B cell (primary cell): ENCODE results near the gene TCHHL1. TPM values are rescaled to one million over a fixed set of nuclear protein-coding genes. Genes with fewer than 3 reads are reported as not detected.

Experiments used
- ATAC-seq: fragments of 200-7000 bp; cut with Tn5 transposase; one replicate; pipeline ENCODE4 v1.10.0; 2021; ENCODE audit warnings: low read depth, mild to moderate bottlenecking, moderate number of reproducible peaks, moderate library complexity
- CTCF ChIA-PET: fragments of 350-600 bp; sonication (Branson Sonifier 250); formaldehyde crosslinking; loops from one replicate; lab custom pipeline; 2021; ENCODE audit warnings: antibody characterized with exemption, inconsistent platforms; lab: Charles Lee
- POLR2A ChIA-PET: fragments of 350-600 bp; sonication (Branson Sonifier 250); formaldehyde crosslinking; loops from one replicate; lab custom pipeline; 2021; ENCODE audit warnings: antibody characterized with exemption; lab: Charles Lee
- DNase-seq: peaks from one replicate; pipeline ENCODE4 v3.0.0; 2013
- H2AFZ ChIP-seq: 2 replicates; pipeline ENCODE4 v1.6.1; 2012; ENCODE audit warnings: mild to moderate bottlenecking, low read depth, low read length; ENCODE audit not compliant: insufficient read depth, poor library complexity, severe bottlenecking
- H3K27ac ChIP-seq, 2 donors: 1 replicate in 1 of 2; 2 replicates in 1 of 2; pipeline ENCODE4 v1.5.1; 2012 to 2013; ENCODE audit warnings: low read length in 2 of 2, mild to moderate bottlenecking in 2 of 2, moderate library complexity in 1 of 2
- H3K27me3 ChIP-seq, 4 experiments: fragments of 200-600 bp in 1 of 4; sonication (generic) in 1 of 4; replicated peaks in 1 of 4; 1 replicate in 2 of 4; 2 replicates in 2 of 4; pipeline versions ENCODE4 v1.6.1 to v1.7.0; 2013 to 2016; ENCODE audit warnings: low read length in 3 of 4, mild to moderate bottlenecking in 2 of 4, mixed read lengths in 1 of 4, moderate library complexity in 1 of 4; ENCODE audit not compliant: insufficient read depth in 4 of 4, control insufficient read depth in 3 of 4; ENCODE audit errors: control extremely low read depth in 1 of 4
- H3K36me3 ChIP-seq, 2 experiments: replicated peaks in 1 of 2; 1 replicate in 1 of 2; 2 replicates in 1 of 2; pipeline versions ENCODE4 v1.6.1 to v1.7.1; 2013; ENCODE audit warnings: low read length in 1 of 2; ENCODE audit not compliant: insufficient read depth in 2 of 2, control insufficient read depth in 1 of 2; ENCODE audit errors: control extremely low read depth in 1 of 2, extremely low read depth in 1 of 2
- H3K4me1 ChIP-seq, 2 donors: fragments of 200-600 bp in 1 of 2; sonication (generic) in 1 of 2; 1 replicate in 1 of 2; 2 replicates in 1 of 2; pipeline versions ENCODE4 v1.5.1 to v1.6.1; 2013 to 2017; ENCODE audit warnings: low read length in 2 of 2; ENCODE audit not compliant: control insufficient read depth in 2 of 2, insufficient read depth in 2 of 2
- H3K4me2 ChIP-seq: replicated peaks from 2 replicates; pipeline ENCODE3; 2012; ENCODE audit warnings: mild to moderate bottlenecking, low read depth, low read length; ENCODE audit not compliant: poor library complexity, severe bottlenecking
- H3K4me3 ChIP-seq, 5 experiments: fragments of 200-600 bp in 1 of 5; sonication (generic) in 1 of 5; 1 replicate in 3 of 5; 2 replicates in 2 of 5; pipeline versions ENCODE4 v1.5.1 to v1.7.0; 2011 to 2016; ENCODE audit warnings: low read length in 4 of 5, mild to moderate bottlenecking in 4 of 5, low read depth in 2 of 5, control low read depth in 1 of 5, moderate library complexity in 1 of 5; ENCODE audit not compliant: insufficient read depth in 1 of 5; ENCODE audit errors: control extremely low read depth in 1 of 5, extremely low read depth in 1 of 5
- H3K79me2 ChIP-seq: fragments of 200-600 bp; sonication (generic); one replicate; pipeline ENCODE4 v1.6.0; 2016; ENCODE audit warnings: low read length; ENCODE audit not compliant: control insufficient read depth, insufficient read depth
- H3K9ac ChIP-seq: fragments of 200-600 bp; sonication (generic); 2 replicates; pipeline ENCODE4 v1.6.1; 2017; ENCODE audit warnings: mild to moderate bottlenecking, low read length, moderate library complexity
- H3K9me3 ChIP-seq, 3 donors: one replicate each; pipeline versions ENCODE4 v1.6.1 to v1.7.1; 2013; ENCODE audit warnings: low read length in 2 of 3; ENCODE audit not compliant: control insufficient read depth in 2 of 3, insufficient read depth in 1 of 3; ENCODE audit errors: control extremely low read depth in 1 of 3
- H4K20me1 ChIP-seq: 2 replicates; pipeline ENCODE4 v1.6.0; 2012; ENCODE audit warnings: mild to moderate bottlenecking, low read length; ENCODE audit not compliant: insufficient read depth, control insufficient read depth, poor library complexity, severe bottlenecking
- H3K27ac Mint-ChIP-seq: one replicate; pipeline ENCODE4 v1.8.0; 2021; ENCODE audit warnings: mixed read lengths
- H3K27me3 Mint-ChIP-seq: one replicate; pipeline ENCODE4 v1.8.0; 2021; ENCODE audit warnings: mixed read lengths
- H3K4me1 Mint-ChIP-seq: one replicate; pipeline ENCODE4 v1.8.0; 2021; ENCODE audit warnings: mixed read lengths
- H3K4me3 Mint-ChIP-seq: one replicate; pipeline ENCODE4 v1.8.0; 2021; ENCODE audit warnings: mixed read lengths
- H3K9me3 Mint-ChIP-seq: one replicate; pipeline ENCODE4 v1.8.0; 2022; ENCODE audit warnings: mixed read lengths; ENCODE audit not compliant: insufficient read depth
- EZH2 ChIP-seq: IDR thresholded peaks from 2 replicates; pipeline ENCODE4 v1.6.1; 2012; ENCODE audit warnings: borderline replicate concordance, low read depth, mild to moderate bottlenecking, moderate library complexity, low read length; ENCODE audit not compliant: insufficient read depth, poor library complexity, severe bottlenecking
- WGBS: methylation state at CpG from one replicate; pipeline ENCODE4 v1.1.5; 2013; ENCODE audit warnings: missing lambda C conversion rate; ENCODE audit not compliant: insufficient coverage; 5-methylcytosine and 5-hydroxymethylcytosine counted together
- intact Hi-C: fragments of 100-400 bp; cut with micrococcal nuclease; formaldehyde crosslinking; loops from one replicate; pipeline ENCODE4 v1.10.0; 2022
- polyA plus RNA-seq: library from polyadenylated mRNA; depleted of rRNA; stranded (reverse); fragments of >200 nt; gene quantifications from 2 replicates; pipeline ENCODE4 v1.2.3, GENCODE V29; 2012
- total RNA-seq, 2 donors: library from RNA; stranded (reverse); fragments of 120-200 nt in 1 of 2; gene quantifications; 1 replicate in 1 of 2; 2 replicates in 1 of 2; pipeline versions ENCODE4 v1.2.3 to v1.2.4, GENCODE V29; 2013 to 2022
- TF ChIP-seq, protein P1 (sequence below): fragments of 200-600 bp; IDR thresholded peaks from one replicate; pipeline ENCODE4 v1.8.0; 2022; ENCODE audit warnings: antibody characterized with exemption, mild to moderate bottlenecking

TCHHL1 gene
- total and polyA plus RNA-seq, 2 donors (not counting 1 experiment from before 2014, with no cell fraction given) = not detected

DNA sequence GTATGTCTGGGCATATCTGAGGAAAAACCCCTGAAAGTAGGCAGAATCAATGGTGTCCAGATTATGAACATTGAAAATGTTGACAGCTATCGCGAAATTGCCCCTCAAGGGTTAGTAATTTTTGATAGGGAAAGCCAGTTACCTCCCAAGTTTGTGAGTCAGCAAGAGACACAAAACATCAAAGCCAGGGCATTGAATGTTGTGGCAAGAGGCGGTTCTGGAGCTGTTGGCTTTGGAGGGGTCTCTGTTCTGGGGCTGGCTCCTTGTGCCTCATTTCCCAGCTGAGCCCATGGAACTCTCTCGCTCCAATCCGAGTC is 41.5 kb downstream of the TCHHL1 start:
- intact Hi-C loops = loop anchor here (5.0 kb wide), 1 partner anchor 255 kb away; the partner anchor contains the start of gene TDRKH
- WGBS = 81% methylated on average over 5 of the region's 5 CpGs
- no peak for ATAC-seq

DNA sequence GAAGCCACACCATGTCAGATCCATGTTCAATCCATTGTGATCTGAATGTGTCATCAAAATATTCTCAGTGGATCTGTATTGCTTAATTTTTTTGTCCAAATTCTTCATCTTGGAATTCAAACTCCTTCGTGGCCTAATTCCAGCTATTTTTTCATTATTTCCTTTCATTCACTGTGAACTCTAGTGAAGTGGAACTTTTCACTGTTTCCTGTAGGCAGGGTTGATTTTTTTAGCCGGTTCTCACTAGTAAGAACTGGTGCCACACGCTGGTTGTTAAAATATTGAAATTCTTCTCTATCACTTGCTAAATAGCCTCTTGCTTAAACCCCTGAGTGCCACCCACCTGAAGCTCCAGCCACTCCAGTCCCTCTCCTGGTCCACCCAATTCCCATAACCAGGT is 44.5 kb downstream of the TCHHL1 start:
- H3K9ac ChIP-seq = no peak overlapping the region
- Mint-ChIP-seq H3K9me3 (no peaks in the 10 kb centered on the region), H3K4me3 (no peak overlapping the region), H3K27me3 (no peaks in the 10 kb centered on the region), H3K27ac (no peak overlapping the region), H3K4me1 (peaks cover 14% of the 10 kb centered on the region)
- intact Hi-C loops = no loop called here
- no CpG with 5 or more reads among the region's 3 CpGs for WGBS
- H3K9me3 ChIP-seq = peaks cover 0 to 8% (median 0%) of the 10 kb centered on the region in 3 donors
- H3K4me2 ChIP-seq = no peak overlapping the region
- ChIA-PET POLR2A (no interaction called here), CTCF (interaction anchor here (0.7 to 2.7 kb wide), 3 partner anchors 10 to 414 kb away, joined by 3 to 11 read pairs (median 3); no protein-coding TSS in a partner anchor)
- TF ChIP-seq, protein P1, sequence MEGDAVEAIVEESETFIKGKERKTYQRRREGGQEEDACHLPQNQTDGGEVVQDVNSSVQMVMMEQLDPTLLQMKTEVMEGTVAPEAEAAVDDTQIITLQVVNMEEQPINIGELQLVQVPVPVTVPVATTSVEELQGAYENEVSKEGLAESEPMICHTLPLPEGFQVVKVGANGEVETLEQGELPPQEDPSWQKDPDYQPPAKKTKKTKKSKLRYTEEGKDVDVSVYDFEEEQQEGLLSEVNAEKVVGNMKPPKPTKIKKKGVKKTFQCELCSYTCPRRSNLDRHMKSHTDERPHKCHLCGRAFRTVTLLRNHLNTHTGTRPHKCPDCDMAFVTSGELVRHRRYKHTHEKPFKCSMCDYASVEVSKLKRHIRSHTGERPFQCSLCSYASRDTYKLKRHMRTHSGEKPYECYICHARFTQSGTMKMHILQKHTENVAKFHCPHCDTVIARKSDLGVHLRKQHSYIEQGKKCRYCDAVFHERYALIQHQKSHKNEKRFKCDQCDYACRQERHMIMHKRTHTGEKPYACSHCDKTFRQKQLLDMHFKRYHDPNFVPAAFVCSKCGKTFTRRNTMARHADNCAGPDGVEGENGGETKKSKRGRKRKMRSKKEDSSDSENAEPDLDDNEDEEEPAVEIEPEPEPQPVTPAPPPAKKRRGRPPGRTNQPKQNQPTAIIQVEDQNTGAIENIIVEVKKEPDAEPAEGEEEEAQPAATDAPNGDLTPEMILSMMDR = no peak
- TF ChIP-seq EZH2 = no peak
- DNase-seq (no peak), ATAC-seq (no peak)
- no peak overlapping the region for H2AFZ ChIP-seq
- peaks cover 0 to 6% (median 2%) of the 10 kb centered on the region in 4 experiments for H3K27me3 ChIP-seq
- no peak overlapping the region for H3K27ac ChIP-seq
- H3K79me2 ChIP-seq = no peaks in the 10 kb centered on the region
- no peaks in the 10 kb centered on the region for H3K36me3 ChIP-seq
- no peaks in the 10 kb centered on the region for H4K20me1 ChIP-seq
- H3K4me3 ChIP-seq = no peak overlapping the region
- peaks cover 17 to 19% of the 10 kb centered on the region in 2 donors for H3K4me1 ChIP-seq

More for the DNA sequence above, 41.5 kb downstream of the TCHHL1 start:
- no peaks in the 10 kb centered on the region for H3K9me3 Mint-ChIP-seq
- DNase-seq = no peak
- no peaks in the 10 kb centered on the region for H4K20me1 ChIP-seq
- H2AFZ ChIP-seq = peak overlapping the region; percentile 95
- peak overlapping the region; percentile 76 for H3K4me3 Mint-ChIP-seq
- H3K4me1 ChIP-seq = peaks cover 17 to 19% of the 10 kb centered on the region in 2 donors
- H3K27ac Mint-ChIP-seq = peak overlapping the region; percentile 97
- no peaks in the 10 kb centered on the region for H3K27me3 Mint-ChIP-seq
- H3K27me3 ChIP-seq = no peaks in the 10 kb centered on the region
- peaks cover 14% of the 10 kb centered on the region for H3K4me1 Mint-ChIP-seq
- CTCF ChIA-PET = interaction anchor here (1.0 to 3.8 kb wide), 6 partner anchors 8 to 412 kb away, joined by 3 to 35 read pairs (median 11); no protein-coding TSS in a partner anchor
- peak overlapping the region; percentile 66 for H3K4me2 ChIP-seq
- POLR2A ChIA-PET = no interaction called here
- H3K27ac ChIP-seq = peak overlapping the region; percentile 93 to 97
- no peaks in the 10 kb centered on the region for H3K79me2 ChIP-seq
- TF ChIP-seq, protein P1 = no peak
- TF ChIP-seq EZH2 = no peak
- H3K9me3 ChIP-seq = peaks cover 0 to 8% (median 0%) of the 10 kb centered on the region in 3 donors
- H3K9ac ChIP-seq = peak overlapping the region; percentile 52
- peak overlapping the region in 2 of 5 experiments; percentile 14 to 30 for H3K4me3 ChIP-seq
- H3K36me3 ChIP-seq = no peaks in the 10 kb centered on the region
